Gastrocnemius medialis (tissue), 4 donors: ENCODE results near the gene CTXN1. TPM values are rescaled to one million over a fixed set of nuclear protein-coding genes. Genes with fewer than 3 reads are reported as not detected.

Experiments
- ATAC-seq, 2 donors: fragments of 150-250 bp; one replicate each; pipeline ENCODE4 v1.9.1; 2016
- DNase-seq, 2 donors: peaks; one replicate each; pipeline ENCODE4 v3.0.0-alpha.2; 2019
- H3K27ac ChIP-seq, 4 donors: fragments of 200-600 bp; sonication (generic); 1 replicate in 1 of 4; 2 replicates in 3 of 4; pipeline ENCODE4 v1.5.1; 2016 to 2018; ENCODE audit warnings: mild to moderate bottlenecking in 2 of 4, moderate library complexity in 1 of 4
- H3K27me3 ChIP-seq, 3 donors: fragments of 200-600 bp; sonication (generic) in 2 of 3; 1 replicate in 1 of 3; 2 replicates in 2 of 3; pipeline versions ENCODE4 v1.5.1 to v1.6.0; 2016 to 2019; ENCODE audit warnings: mild to moderate bottlenecking in 1 of 3, moderate library complexity in 1 of 3
- H3K36me3 ChIP-seq, 2 donors: fragments of 200-600 bp; sonication (generic) in 1 of 2; one replicate each; pipeline ENCODE4 v1.5.1; 2017 to 2018
- H3K4me1 ChIP-seq, 2 donors: fragments of 200-600 bp; sonication (generic) in 1 of 2; one replicate each; pipeline ENCODE4 v1.5.1; 2016 to 2017; ENCODE audit warnings: mild to moderate bottlenecking in 2 of 2
- H3K4me3 ChIP-seq, 4 donors: fragments of 200-600 bp; sonication (generic) in 3 of 4; 1 replicate in 1 of 4; 2 replicates in 3 of 4; pipeline ENCODE4 v1.5.1; 2016 to 2019; ENCODE audit warnings: mild to moderate bottlenecking in 2 of 4
- H3K9me3 ChIP-seq, 3 donors: fragments of 200-600 bp; sonication (generic) in 2 of 3; 1 replicate in 1 of 3; 2 replicates in 2 of 3; pipeline ENCODE4 v1.5.1; 2016 to 2019
- POLR2A ChIP-seq, 2 donors: fragments of 450-650 bp; IDR thresholded peaks; one replicate each; pipeline ENCODE4 v1.6.1; 2017; ENCODE audit warnings: antibody characterized with exemption in 2 of 2, mild to moderate bottlenecking in 2 of 2, moderate library complexity in 2 of 2
- in situ Hi-C, 4 donors: fragments of 200-750 bp; cut with MboI; loops; one replicate each; pipeline versions ENCODE4 v1.15.0 to v1.8.0; 2017; ENCODE audit warnings: low sequenced_read_pairs in 4 of 4
- intact Hi-C: fragments of 100-400 bp; cut with DNase I; formaldehyde crosslinking; loops from one replicate; pipeline ENCODE4 v1.15.1; 2023; ENCODE audit warnings: low total_unique reads
- total RNA-seq, 4 donors: library from RNA; depleted of rRNA; stranded (reverse); fragments of >200 nt; gene quantifications; one replicate each; pipeline versions ENCODE4 v1.1.0 to v1.2.3, GENCODE V29; 2016
- TF ChIP-seq, protein P1 (sequence below), 5 experiments: fragments of 450-650 bp in 3 of 5; fragments of 200-600 bp in 2 of 5; sonication (generic) in 2 of 5; IDR thresholded peaks in 4 of 5; conservative IDR thresholded peaks in 1 of 5; 1 replicate in 4 of 5; 2 replicates in 1 of 5; pipeline ENCODE4 v1.5.1; 2016 to 2019; ENCODE audit warnings: antibody characterized with exemption in 5 of 5, mild to moderate bottlenecking in 3 of 5, moderate library complexity in 3 of 5

The CTXN1 gene
- total RNA-seq, 4 donors from 2014 or later = not detected

GRCh38 chr19:7900931-7901330 lies 25.0 kb downstream of the CTXN1 start:
- ATAC-seq (no peak), DNase-seq (no peak)
- Histone ChIP-seq H3K9me3 (no peaks in the 10 kb centered on the region), H3K36me3 (peaks cover 0 to 7% of the 10 kb centered on the region in 2 donors), H3K4me3 (no peak overlapping the region), H3K27ac (no peak overlapping the region), H3K4me1 (peaks cover 22 to 30% of the 10 kb centered on the region in 2 donors), H3K27me3 (no peaks in the 10 kb centered on the region)
- no peak for TF ChIP-seq POLR2A (IDR thresholded peaks at IDR 0.05)
- TF ChIP-seq, protein P1, sequence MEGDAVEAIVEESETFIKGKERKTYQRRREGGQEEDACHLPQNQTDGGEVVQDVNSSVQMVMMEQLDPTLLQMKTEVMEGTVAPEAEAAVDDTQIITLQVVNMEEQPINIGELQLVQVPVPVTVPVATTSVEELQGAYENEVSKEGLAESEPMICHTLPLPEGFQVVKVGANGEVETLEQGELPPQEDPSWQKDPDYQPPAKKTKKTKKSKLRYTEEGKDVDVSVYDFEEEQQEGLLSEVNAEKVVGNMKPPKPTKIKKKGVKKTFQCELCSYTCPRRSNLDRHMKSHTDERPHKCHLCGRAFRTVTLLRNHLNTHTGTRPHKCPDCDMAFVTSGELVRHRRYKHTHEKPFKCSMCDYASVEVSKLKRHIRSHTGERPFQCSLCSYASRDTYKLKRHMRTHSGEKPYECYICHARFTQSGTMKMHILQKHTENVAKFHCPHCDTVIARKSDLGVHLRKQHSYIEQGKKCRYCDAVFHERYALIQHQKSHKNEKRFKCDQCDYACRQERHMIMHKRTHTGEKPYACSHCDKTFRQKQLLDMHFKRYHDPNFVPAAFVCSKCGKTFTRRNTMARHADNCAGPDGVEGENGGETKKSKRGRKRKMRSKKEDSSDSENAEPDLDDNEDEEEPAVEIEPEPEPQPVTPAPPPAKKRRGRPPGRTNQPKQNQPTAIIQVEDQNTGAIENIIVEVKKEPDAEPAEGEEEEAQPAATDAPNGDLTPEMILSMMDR (IDR thresholded peaks at IDR 0.05 in 4 of 5, conservative IDR thresholded peaks at IDR 0.05 in 1 of 5) = no peak
- intact Hi-C loops = loop anchor here (10.0 kb wide), 1 partner anchor 614 kb away; the partner anchor contains the start of gene ZNF414
- in situ Hi-C loops = no loop called here

GRCh38 chr19:7900401-7900870 lies 25.5 kb downstream of the CTXN1 start:
- Histone ChIP-seq H3K9me3 (no peaks in the 10 kb centered on the region), H3K27ac (no peak overlapping the region), H3K27me3 (no peaks in the 10 kb centered on the region), H3K4me3 (no peak overlapping the region), H3K36me3 (peaks cover 0 to 2% of the 10 kb centered on the region in 2 donors), H3K4me1 (peaks cover 21 to 27% of the 10 kb centered on the region in 2 donors)
- ATAC-seq = no peak
- TF ChIP-seq, protein P1 (IDR thresholded peaks at IDR 0.05 in 4 of 5, conservative IDR thresholded peaks at IDR 0.05 in 1 of 5) = no peak
- no peak for TF ChIP-seq POLR2A (IDR thresholded peaks at IDR 0.05)
- intact Hi-C loops = loop anchor here (10.0 kb wide), 1 partner anchor 614 kb away; the partner anchor contains the start of gene ZNF414
- DNase-seq = no peak
- in situ Hi-C loops = no loop called here

DNA sequence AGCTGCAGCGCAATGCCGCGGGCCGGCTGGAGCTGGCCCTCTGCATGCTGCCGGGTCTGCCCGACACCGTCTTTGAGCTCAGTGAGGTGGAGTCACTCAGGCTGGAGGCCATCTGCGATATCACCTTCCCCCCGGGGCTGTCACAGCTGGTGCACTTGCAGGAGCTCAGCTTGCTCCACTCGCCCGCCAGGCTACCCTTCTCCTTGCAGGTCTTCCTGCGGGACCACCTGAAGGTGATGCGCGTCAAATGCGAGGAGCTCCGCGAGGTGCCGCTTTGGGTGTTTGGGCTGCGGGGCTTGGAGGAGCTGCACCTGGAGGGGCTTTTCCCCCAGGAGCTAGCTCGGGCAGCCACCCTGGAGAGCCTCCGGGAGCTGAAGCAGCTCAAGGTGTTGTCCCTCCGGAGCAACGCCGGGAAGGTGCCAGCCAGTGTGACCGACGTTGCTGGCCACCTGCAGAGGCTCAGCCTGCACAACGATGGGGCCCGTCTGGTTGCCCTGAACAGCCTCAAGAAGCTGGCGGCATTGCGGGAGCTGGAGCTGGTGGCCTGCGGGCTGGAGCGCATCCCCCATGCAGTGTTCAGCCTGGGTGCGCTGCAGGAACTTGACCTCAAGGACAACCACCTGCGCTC lies 26.1 kb downstream of the CTXN1 start:
- no peak for DNase-seq
- Histone ChIP-seq H3K4me1 (peaks cover 15 to 21% of the 10 kb centered on the region in 2 donors), H3K9me3 (no peaks in the 10 kb centered on the region), H3K27ac (no peak overlapping the region), H3K36me3 (no peaks in the 10 kb centered on the region), H3K4me3 (no peak overlapping the region), H3K27me3 (peaks cover 0 to 2% (median 0%) of the 10 kb centered on the region in 3 donors)
- in situ Hi-C loops (no loop called here), intact Hi-C loops (loop anchor here (10.0 kb wide), 1 partner anchor 615 kb away; the partner anchor contains the start of gene ZNF414)
- TF ChIP-seq POLR2A (IDR thresholded peaks at IDR 0.05) = no peak
- TF ChIP-seq, protein P1 (IDR thresholded peaks at IDR 0.05 in 4 of 5, conservative IDR thresholded peaks at IDR 0.05 in 1 of 5) = no peak
- no peak for ATAC-seq

GRCh38 chr19:7898967-7899366 lies 27.0 kb downstream of the CTXN1 start:
- H3K9me3 ChIP-seq = no peaks in the 10 kb centered on the region
- H3K27ac ChIP-seq = no peak overlapping the region
- H3K4me1 ChIP-seq = peaks cover 10 to 15% of the 10 kb centered on the region in 2 donors
- H3K36me3 ChIP-seq = no peaks in the 10 kb centered on the region
- ATAC-seq = no peak
- DNase-seq = no peak
- H3K27me3 ChIP-seq = peaks cover 2 to 10% (median 7%) of the 10 kb centered on the region in 3 donors
- in situ Hi-C loops (no loop called here), intact Hi-C loops (no loop called here)
- no peak for TF ChIP-seq POLR2A (IDR thresholded peaks at IDR 0.05)
- TF ChIP-seq, protein P1 (IDR thresholded peaks at IDR 0.05 in 4 of 5, conservative IDR thresholded peaks at IDR 0.05 in 1 of 5) = no peak
- H3K4me3 ChIP-seq = no peak overlapping the region
